Measurements from ENCODE around the gene KLRB1. TPM values are rescaled to one million over a fixed set of nuclear protein-coding genes. Genes with fewer than 3 reads are reported as not detected.

KLRB1 gene
- total RNA-seq, 1 donor from 2014 or later, result 3.3 TPM

- no peak overlapping the region for H3K4me3 ChIP-seq
- no peak for DNase-seq
- no peaks in the 10 kb centered on the region for H3K36me3 ChIP-seq
- H3K9me3 ChIP-seq, result no peaks in the 10 kb centered on the region
- no peak overlapping the region for H3K27ac ChIP-seq
- no peak for ATAC-seq
- intact Hi-C loops (cut with DNase I), result no loop called here
- TF ChIP-seq CTCF (IDR thresholded peaks at IDR 0.05), result no peak
- H3K27me3 ChIP-seq, result no peaks in the 10 kb centered on the region
- H3K4me1 ChIP-seq, result peaks cover 6% of the 10 kb centered on the region
Measured at GRCh38 chr12:9640024-9640423, 32.3 kb upstream of the KLRB1 start.

- intact Hi-C loops (cut with DNase I), result loop anchor here (10.0 kb wide), 1 partner anchor 68 kb away; no protein-coding TSS in a partner anchor
- ATAC-seq (no peak), DNase-seq (no peak)
- no peaks in the 10 kb centered on the region for H3K27me3 ChIP-seq
- TF ChIP-seq CTCF (IDR thresholded peaks at IDR 0.05), result no peak
- no peak overlapping the region for H3K4me3 ChIP-seq
- H3K9me3 ChIP-seq, result no peaks in the 10 kb centered on the region
- no peaks in the 10 kb centered on the region for H3K36me3 ChIP-seq
- H3K4me1 ChIP-seq, result peaks cover 6% of the 10 kb centered on the region
- H3K27ac ChIP-seq, result no peak overlapping the region
Measured at GRCh38 chr12:9636851-9637206, 29.1 kb upstream of the KLRB1 start.

DNA sequence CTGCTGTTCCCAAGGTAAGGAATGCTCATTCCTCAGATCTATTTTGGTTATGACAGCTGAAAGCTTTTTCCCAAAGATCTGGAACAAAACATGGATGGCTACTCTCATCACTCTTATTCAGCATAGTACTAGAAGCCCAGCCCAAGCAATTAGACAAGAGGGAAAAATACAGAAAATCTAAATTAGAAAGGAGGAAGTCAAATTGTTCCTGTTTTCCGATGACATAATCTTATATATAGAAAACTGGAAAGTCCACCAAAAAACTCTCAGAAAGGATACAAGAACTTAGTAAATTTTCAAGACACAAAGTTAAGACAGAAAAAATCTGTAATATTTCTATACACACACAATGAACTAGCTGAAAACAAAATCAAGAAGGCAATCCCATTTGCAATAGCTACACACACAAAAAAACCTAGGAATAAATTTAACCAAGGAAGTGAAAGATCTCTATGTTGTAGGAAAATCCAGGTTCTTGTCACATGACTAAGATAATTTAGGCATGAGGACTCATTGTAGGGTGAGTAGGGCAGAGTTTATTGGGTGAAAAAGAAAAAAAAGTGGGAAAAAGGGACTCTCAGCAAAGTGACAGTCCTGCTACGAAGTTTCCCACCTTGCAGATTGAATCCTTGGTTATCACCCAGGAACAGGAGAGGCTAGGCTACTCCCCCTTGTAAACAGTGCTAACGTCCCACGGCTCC is 28.6 kb upstream of the KLRB1 start:
- Histone ChIP-seq H3K9me3 (no peaks in the 10 kb centered on the region), H3K27ac (no peak overlapping the region), H3K4me1 (peaks cover 6% of the 10 kb centered on the region), H3K36me3 (no peaks in the 10 kb centered on the region), H3K4me3 (no peak overlapping the region), H3K27me3 (no peaks in the 10 kb centered on the region)
- ATAC-seq, result no peak
- no peak for DNase-seq
- no peak for TF ChIP-seq CTCF (IDR thresholded peaks at IDR 0.05)
- intact Hi-C loops (cut with DNase I), result loop anchor here (10.0 kb wide), 1 partner anchor 69 kb away; no protein-coding TSS in a partner anchor

- TF ChIP-seq CTCF (IDR thresholded peaks at IDR 0.05), result no peak
- Histone ChIP-seq H3K36me3 (no peaks in the 10 kb centered on the region), H3K4me3 (no peak overlapping the region), H3K4me1 (peaks cover 6% of the 10 kb centered on the region), H3K9me3 (no peaks in the 10 kb centered on the region), H3K27ac (no peak overlapping the region), H3K27me3 (no peaks in the 10 kb centered on the region)
- ATAC-seq (peak; percentile 37), DNase-seq (no peak)
- intact Hi-C loops (cut with DNase I), result loop anchor here (10.0 kb wide), 1 partner anchor 70 kb away; no protein-coding TSS in a partner anchor
Measured at GRCh38 chr12:9634969-9635754, 27.4 kb upstream of the KLRB1 start.

- peak; percentile 78 for TF ChIP-seq CTCF (IDR thresholded peaks at IDR 0.05)
- DNase-seq (no peak), ATAC-seq (peak; percentile 84)
Measured at GRCh38 chr12:9634177-9634803, 26.6 kb upstream of the KLRB1 start.

More at GRCh38 chr12:9634177-9634803, 26.6 kb upstream of the KLRB1 start:
- no peak overlapping the region for H3K27ac ChIP-seq
- H3K4me3 ChIP-seq, result no peak overlapping the region
- no peaks in the 10 kb centered on the region for H3K9me3 ChIP-seq
- intact Hi-C loops (cut with DNase I), result loop anchor here (10.0 kb wide), 1 partner anchor 71 kb away; no protein-coding TSS in a partner anchor
- H3K27me3 ChIP-seq, result no peaks in the 10 kb centered on the region
- no peaks in the 10 kb centered on the region for H3K36me3 ChIP-seq
- peaks cover 6% of the 10 kb centered on the region for H3K4me1 ChIP-seq

Data from upper lobe of right lung (tissue), 1 donor.